Glomerular visceral epithelial cell (primary cell): ENCODE measurements around the gene AUNIP.

ENCODE experiments used
- DNase-seq: peaks from one replicate; pipeline ENCODE4 v3.0.0-alpha.2; 2016; ENCODE audit errors: extremely low spot score

The AUNIP gene

GRCh38 chr1:25829046-25829445 is 30.2 kb downstream of the AUNIP start:
- no peak for DNase-seq

- no peak for DNase-seq
Measured at GRCh38 chr1:25828491-25828890, 30.8 kb downstream of the AUNIP start.

GRCh38 chr1:25826571-25826970 is 32.7 kb downstream of the AUNIP start:
- no peak for DNase-seq

GRCh38 chr1:25825605-25826004 is 33.7 kb downstream of the AUNIP start:
- DNase-seq, result no peak

- peak; percentile 43 for DNase-seq
Measured at GRCh38 chr1:25821630-25822091, 37.6 kb downstream of the AUNIP start.

GRCh38 chr1:25821112-25821476 is 38.2 kb downstream of the AUNIP start:
- no peak for DNase-seq

GRCh38 chr1:25820247-25821111 is 38.8 kb downstream of the AUNIP start:
- peak; percentile 57 for DNase-seq

- peak; percentile 89 for DNase-seq
Measured at GRCh38 chr1:25819491-25820246, 39.6 kb downstream of the AUNIP start, which contains the start of gene MTFR1L. TSS of gene MTFR1L (plus strand) at chr1:25819954. CDS start at chr1:25823105, 3,151 bp downstream.

- no peak for DNase-seq
Measured at GRCh38 chr1:25818569-25818968, 40.7 kb downstream of the AUNIP start.

GRCh38 chr1:25817840-25818501 is 41.3 kb downstream of the AUNIP start:
- DNase-seq, result no peak

- DNase-seq, result no peak
Measured at GRCh38 chr1:25816112-25816718, 43.0 kb downstream of the AUNIP start.

- no peak for DNase-seq
Measured at GRCh38 chr1:25815208-25816111, 43.8 kb downstream of the AUNIP start.

GRCh38 chr1:25814549-25815087 is 44.6 kb downstream of the AUNIP start:
- DNase-seq, result no peak

GRCh38 chr1:25813734-25814471 is 45.4 kb downstream of the AUNIP start:
- no peak for DNase-seq

GRCh38 chr1:25813071-25813733 is 46.1 kb downstream of the AUNIP start:
- no peak for DNase-seq

GRCh38 chr1:25811384-25812082 is 47.7 kb downstream of the AUNIP start:
- DNase-seq, result no peak

GRCh38 chr1:25810341-25811299 is 48.6 kb downstream of the AUNIP start:
- DNase-seq, result peak; percentile 56
